Skin of body (tissue), 2 donors: ENCODE measurements around the gene TINAG. TPM values are rescaled to one million over a fixed set of nuclear protein-coding genes. Genes with fewer than 3 reads are reported as not detected.

ENCODE experiments used
- DNase-seq: peaks from one replicate; lab custom pipeline; 2025; lab: John Stamatoyannopoulos, UW
- total RNA-seq: library from RNA; depleted of rRNA; stranded (reverse); fragments of >200 nt; gene quantifications from one replicate; pipeline ENCODE4 v1.2.3, GENCODE V29; 2014

TINAG gene
- total RNA-seq, 1 donor from 2014 or later: 0.20 TPM

DNA sequence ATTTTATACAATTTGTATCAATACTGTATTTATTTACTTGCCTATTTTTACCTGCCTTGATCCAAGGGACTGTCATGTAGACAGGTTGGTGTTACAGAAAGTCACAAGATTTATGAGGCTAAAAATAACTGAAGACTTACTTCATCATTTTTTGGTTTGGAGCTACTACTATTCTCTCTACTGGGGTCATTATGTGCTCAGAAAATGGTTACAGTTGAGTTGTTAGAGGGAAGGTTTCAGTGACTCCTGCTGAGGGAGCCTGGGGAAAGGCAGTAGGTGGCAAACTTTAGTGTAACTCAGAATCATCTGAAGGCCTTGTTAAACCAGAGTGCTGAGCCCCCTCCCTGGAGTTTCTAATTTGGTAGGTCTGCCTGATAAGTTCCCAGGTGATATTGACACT, 118.8 kb downstream of the TINAG start:
- no peak for DNase-seq

DNA sequence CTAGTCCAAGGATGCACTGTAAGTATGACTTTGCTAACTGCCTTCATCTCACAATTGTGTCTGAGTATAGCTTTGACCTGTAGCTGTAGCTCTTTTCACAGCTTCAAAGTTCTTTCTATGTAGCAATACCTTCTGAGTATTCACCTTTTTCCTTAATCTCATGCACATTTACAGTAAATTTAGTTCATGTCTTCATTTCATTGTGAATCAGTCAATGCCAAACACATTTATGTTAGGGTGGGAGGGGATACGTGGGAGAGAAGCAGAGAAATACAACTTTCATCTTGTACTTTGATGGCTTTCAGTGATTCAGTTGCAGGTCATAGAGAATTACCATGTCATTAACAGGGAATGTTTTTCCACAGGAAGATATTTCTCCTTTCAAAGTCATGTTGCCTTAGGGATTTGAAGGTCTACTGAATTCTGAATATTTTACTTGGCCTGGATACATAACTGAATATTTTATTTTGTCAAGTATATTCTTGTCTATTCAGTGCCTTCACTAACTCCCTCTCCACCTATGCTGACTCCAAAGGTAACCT, 119.2 kb downstream of the TINAG start:
- DNase-seq: no peak

DNA sequence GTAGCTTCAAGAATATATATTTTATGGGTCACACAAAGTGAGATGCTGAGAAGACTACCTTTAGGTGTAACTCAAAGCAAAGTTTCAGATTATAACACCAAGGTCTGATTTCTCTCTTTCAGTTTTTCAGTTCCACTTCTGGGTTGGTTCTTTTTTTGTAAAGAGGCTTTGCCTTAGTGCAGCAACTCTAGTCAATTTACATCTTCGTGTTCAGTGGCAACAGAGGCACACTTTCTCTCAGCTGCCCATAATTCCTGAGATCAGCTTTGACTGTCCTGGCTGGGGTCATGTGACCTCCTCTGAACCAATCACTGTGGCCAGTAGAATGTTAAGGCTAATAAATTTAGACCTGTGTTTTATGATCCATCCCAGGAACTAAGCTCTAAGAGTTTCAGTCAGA, 120.2 kb downstream of the TINAG start:
- no peak for DNase-seq

DNA sequence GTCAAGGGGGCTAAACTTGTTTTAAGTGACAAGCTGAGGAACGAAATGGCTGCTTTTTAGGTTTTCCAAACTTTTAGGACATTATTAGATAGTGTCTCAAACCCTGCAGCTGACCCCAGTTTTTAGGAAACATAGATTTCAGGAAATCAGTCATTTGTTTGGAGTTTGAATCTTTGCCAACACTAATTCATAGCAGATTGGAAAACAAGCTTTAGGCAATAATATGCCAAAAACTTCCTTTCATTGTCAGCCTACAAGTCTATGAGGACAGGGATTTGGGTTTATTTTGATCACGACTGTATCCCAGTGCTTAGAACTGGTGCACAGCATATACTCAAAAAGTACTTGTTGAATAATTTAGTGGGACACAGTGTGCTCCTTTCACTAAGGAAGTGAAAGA, 123.2 kb downstream of the TINAG start:
- peak; percentile 71 for DNase-seq

Other genes with a start within 250 kb of the TINAG start
- 11.5 TPM for gene MLIP, start 197.0 kb upstream of the TINAG start, total RNA-seq